Stimulated activated CD4-positive, alpha-beta T cell treated with anti-CD3 and anti-CD28 coated beads, TNF-alpha, amount 100 ng/mL, for 4 hours (primary cell): ENCODE data around the gene PDE4DIP.
"Not testable (repeated sequence)": the region's sequence is repeated elsewhere in the genome, so short reads cannot be mapped to it uniquely, and the experiment has no call there.

ENCODE experiments used
- DNase-seq, 3 experiments: peaks; one replicate each; pipeline ENCODE4 v3.0.0-alpha.2; 2020; ENCODE audit warnings: low read depth in 3 of 3

Gene PDE4DIP

DNA sequence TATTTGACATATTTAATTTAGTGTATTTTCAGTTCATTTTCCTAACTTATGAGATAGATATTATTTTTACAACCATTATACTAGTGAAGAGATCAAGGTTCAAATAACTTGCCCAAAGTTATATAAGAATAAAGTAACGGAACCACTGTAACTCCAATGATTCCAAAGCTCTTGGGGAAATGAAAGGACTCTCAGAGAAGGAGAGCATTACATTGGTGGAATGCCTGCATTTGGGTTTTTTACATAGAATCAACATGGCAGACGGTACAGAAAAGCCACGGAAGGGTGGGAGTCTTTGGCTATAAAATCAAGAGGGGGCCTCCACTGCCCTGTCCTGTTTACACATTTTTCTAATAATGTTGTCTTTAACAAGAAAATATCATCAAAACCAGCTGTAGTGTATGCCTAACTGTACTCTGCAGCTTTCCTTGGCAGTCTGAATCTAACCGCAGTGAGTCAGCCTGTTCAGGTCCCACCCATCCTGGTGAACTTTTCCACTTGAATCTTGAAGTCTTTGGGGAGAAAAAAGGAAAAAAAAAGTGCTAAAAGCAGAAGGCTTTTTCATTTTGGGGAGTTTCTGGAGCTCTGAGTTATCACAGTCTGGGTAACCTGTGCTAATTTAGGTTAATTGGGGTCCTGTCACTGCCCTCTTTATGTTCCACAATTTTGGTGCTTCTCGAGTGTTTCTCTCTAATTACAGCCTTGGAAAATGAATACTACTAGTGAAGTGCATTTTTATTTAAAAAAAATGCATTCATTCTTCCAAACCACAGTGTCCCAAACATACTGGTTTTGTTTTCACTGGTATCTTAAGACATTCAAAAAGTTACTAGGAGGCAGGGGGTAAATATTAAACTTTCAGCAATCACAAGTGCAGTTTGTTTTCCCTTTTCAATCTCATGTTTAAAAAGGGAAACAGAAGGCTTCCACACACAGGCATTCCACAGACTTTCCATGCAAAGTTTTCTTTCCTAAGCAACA, 30.5 kb downstream of the PDE4DIP start:
- DNase-seq: not testable (repeated sequence)

DNA sequence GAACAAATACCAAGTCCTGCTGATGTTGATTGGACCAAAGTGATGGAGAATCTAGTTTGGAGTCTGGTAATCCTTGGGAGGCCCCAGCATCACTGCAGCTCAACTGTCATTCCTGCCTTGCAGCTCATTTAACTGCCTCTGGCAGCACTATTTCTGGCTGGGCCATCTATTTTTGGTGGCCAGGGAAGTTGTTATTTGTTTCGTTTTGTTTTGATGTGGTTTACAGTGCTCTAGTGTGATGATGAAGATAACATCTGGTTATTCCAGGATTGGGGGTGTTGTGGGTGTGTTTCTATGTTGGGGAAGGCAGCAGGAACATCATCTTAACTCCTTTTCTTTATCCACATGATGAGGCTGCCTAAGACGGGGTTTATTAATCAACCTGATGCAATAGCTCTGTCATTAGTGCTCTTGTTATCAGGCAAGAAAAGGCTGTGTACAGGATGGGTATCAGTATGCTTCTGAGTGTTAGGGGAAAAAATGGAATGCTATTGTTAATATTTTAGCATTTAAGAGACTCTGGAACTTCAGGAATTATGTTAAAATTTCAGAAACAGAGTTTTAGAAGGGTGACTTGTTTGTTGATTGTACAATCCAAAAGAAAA, 35.7 kb downstream of the PDE4DIP start:
- not testable (repeated sequence) for DNase-seq

DNA sequence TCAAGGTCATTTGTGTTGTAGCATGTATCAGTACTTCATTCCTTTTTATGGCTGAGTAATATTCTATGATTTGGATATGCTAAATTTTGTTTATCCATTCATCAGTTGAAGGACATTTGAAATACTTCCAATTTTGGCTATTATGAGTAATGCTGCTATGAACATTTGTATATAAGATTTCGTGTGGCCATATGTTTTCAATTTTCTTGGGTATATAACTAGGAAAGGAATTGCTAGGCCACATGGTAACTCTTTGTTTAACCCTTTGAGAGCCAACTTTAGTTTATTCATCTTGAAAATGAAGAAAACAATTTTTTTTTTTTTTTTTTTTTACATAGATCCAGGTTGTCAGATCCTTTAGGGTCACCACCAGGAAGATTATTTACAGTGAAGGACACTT, 37.0 kb downstream of the PDE4DIP start:
- DNase-seq: not testable (repeated sequence)

GRCh38 chr1:148885219-148885618, 41.0 kb downstream of the PDE4DIP start:
- DNase-seq: not testable (repeated sequence)

DNA sequence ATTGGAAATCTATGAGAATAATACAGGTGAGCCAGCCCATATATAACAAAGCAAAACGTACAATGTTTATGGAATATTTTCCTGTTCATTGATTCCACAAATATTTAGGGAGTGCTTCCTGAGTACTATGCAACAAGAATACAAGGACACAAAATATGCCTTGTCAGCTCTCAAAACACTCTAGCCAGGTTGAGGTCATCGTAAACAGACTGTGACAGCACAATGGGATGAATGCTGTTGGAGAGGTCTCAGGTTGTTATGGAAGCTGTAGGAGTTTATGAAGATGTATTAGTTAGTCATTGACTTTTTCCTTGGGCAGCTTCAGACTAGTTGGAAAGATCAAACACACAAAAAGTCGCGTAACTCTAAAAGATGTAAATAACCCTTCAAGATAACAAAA, 42.1 kb downstream of the PDE4DIP start:
- DNase-seq: not testable (repeated sequence)

GRCh38 chr1:148888597-148888996, 44.4 kb downstream of the PDE4DIP start:
- DNase-seq: not testable (repeated sequence)

DNA sequence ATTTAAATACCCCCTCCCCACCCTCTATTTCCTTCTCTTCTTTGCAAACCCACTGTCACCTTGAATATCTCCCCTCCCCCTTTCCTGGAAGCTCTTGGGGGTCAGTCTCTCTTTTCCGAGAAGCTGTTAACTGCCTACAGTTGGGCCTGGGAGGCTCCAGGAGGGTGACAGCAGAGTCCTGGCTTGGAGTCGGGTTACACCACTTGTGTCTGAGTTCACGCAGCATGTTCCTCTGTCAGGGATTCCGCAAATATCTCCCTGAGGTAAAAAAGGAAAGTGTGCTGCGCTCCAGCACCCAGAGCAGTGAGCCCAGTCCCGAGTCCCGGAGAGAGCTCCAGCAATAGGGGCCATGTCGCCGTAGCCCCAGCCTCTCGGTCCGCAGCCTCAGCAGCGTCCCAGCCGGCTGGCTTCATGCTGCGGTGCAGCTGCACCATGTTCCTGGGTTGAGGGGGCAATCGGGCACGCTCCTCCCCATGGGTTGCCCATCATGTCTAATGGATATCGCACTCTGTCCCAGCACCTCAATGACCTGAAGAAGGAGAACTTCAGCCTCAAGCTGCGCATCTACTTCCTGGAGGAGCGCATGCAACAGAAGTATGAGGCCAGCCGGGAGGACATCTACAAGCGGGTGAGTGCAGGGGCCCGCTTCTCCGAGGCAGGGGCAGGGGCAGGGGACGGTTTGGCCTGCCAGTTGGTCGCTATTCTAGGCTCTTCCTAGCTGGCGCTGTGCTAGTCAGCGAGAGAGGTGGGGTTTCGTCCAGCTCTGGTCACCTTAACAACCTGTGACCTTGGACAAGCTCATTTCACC, 45.2 kb downstream of the PDE4DIP start:
- DNase-seq: not testable (repeated sequence)

DNA sequence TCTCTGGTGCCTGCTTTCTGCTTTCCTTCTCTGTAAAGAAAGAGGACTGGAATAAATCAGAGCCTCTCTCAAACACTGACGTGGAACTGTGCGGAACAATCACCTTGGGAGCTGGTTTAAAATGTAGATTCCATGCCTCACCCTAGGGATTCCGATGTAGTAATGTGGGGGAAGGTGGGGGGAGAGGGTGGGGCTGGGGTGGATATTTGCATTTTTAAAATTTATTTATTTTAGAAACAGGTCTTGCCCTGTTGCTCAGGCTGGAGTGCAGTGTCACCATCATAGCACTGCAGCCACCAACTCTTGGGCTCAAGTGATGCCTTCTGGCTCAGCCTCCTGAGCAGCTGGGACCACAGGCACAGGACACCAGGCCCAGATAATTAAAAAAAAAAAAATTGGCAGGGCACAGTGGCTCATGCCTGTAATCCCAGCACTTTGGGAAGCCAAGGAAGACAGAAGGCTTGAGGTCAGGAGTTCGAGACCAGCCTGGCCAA, 45.9 kb downstream of the PDE4DIP start:
- DNase-seq: not testable (repeated sequence)

GRCh38 chr1:148894360-148895352, 50.4 kb downstream of the PDE4DIP start:
- not testable (repeated sequence) for DNase-seq

DNA sequence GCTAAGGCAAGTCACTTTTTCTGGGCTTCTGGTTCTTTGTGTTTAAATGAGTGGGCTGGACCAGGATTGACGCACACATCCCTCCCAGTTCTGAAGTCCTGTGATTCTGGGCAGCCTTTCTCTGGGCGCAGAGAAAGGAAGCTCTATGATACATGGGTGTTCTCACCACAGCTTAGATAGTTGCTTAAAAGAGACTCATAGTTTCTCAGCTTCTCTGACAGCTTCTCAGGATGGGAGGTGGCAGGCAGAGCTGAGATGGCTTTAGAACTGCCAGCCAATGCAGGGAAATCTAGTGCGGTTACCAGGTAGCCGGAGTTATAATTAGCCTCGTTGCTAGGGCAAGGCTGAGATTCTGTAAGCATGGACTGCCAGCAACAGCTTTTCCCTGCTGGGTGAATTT, 55.8 kb downstream of the PDE4DIP start:
- DNase-seq: not testable (repeated sequence)

DNA sequence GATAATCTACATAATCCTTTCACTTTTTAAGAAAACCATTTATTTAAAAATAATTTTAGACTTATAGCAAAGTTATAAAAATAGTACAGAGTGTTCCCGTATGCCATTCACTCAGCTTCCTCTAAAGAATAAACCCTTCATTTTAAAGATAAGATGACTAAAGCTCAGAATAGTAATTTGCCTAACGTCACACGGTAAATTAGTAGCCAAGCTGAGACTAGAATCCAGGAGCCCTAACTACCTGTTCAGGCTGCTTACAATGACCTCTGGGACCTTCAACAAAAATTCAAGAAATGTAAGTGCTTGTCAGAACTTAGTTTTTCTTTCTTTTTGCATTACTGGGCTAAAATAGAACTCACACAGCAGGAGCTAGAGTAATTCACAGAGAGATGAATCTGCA, 56.5 kb downstream of the PDE4DIP start:
- not testable (repeated sequence) for DNase-seq

GRCh38 chr1:148901150-148901952, 57.1 kb downstream of the PDE4DIP start:
- not testable (repeated sequence) for DNase-seq

DNA sequence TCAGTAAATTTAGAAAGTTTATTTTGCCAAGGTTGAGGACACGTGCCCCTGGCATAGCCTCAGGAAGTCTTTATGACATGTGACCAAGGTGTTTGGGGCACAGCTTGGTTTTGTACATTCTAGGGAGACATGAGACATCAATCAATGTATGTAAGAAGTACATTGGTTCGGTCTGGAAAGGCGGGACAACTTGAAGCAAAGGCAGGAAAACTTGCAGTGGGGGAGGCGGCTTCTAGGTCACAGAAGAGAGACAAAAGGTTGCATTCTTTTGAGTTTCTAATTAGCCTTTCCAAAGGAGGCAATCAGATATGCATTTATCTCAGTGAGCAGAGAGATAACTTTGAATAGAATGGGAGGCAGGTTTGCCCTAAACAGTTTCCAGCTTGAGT, 57.7 kb downstream of the PDE4DIP start:
- DNase-seq: not testable (repeated sequence)

- not testable (repeated sequence) for DNase-seq
Measured at GRCh38 chr1:148909219-148909826, 65.1 kb downstream of the PDE4DIP start.

- DNase-seq: not testable (repeated sequence)
Measured at GRCh38 chr1:148911303-148911928, 67.2 kb downstream of the PDE4DIP start.

DNA sequence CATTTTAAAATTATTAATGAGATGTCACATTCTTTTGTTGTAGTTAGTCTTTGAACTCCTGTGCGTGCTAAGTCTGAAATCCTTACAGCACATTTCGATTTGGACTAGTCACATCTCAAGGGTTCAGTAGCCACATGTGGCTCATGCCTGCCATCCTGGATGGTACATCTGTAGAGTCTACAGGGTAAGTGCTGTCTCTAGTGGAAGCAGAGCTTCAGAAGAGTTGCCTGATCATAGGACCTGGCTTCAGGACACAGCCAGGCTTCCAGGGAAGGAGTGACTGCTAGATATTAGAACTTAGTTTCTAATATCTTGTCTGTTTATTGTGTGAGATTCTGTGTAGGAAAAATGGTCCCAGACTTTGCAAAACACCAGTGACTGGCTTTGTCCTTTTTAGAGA, 72.0 kb downstream of the PDE4DIP start:
- DNase-seq: not testable (repeated sequence)

DNA sequence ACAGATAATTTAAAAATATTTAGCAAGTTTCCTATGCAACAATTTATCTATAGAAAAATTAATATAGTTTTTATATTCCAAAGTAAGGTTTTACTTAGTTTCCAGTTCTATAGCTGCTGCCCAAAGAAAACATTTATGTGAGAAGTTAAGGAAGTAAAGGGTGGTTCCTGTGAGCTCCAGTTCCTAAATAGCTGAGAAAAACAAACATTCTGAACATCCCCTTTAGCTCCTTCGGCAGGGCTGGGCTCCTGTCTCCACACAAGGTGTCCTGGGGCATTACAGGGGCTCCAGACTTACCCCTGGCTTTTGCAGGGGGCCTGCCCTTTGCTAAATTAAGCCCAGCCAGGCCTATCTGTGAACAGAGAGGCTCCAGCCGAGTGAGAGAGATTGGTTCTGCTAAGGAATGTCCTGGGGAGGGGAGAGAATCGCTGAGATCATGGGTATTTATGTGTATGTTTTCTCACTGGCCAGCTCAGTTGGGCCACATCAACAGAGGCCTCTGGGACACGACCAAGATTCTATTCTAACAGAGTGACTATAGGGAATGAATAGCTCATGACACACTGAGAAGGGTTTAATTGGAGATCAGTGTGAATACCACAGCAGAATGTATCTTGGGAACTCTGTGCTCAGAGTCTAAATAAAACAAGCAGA, 72.6 kb downstream of the PDE4DIP start:
- not testable (repeated sequence) for DNase-seq

- DNase-seq: not testable (repeated sequence)
Measured at GRCh38 chr1:148918836-148919447, 74.7 kb downstream of the PDE4DIP start.
